PFSK-1 (cell line): ENCODE data around the gene ZNF280B.

Experiments used
- FOXP2 ChIP-seq: optimal IDR thresholded peaks from 2 replicates; pipeline ENCODE3; 2011; ENCODE audit warnings: borderline replicate concordance, control low read depth, inconsistent platforms; ENCODE audit not compliant: insufficient read depth; ENCODE audit errors: extremely low read length, extremely low read depth
- POLR2AphosphoS5 ChIP-seq: IDR thresholded peaks from 2 replicates; pipeline ENCODE4 v1.6.1; 2012; ENCODE audit warnings: low read depth, mild to moderate bottlenecking, control low read depth, low read length, moderate library complexity
- SIN3A ChIP-seq: IDR thresholded peaks from 2 replicates; pipeline ENCODE4 v1.6.1; 2012; ENCODE audit warnings: mild to moderate bottlenecking, low read length, moderate library complexity, borderline replicate concordance; ENCODE audit not compliant: insufficient read depth
- TF ChIP-seq, protein P1 (sequence below), 2 experiments: IDR thresholded peaks; 2 replicates each; pipeline versions ENCODE4 v1.6.1 to v1.8.0; 2011 to 2012; ENCODE audit warnings: low read depth in 2 of 2, low read length in 2 of 2, control low read depth in 1 of 2, inconsistent platforms in 1 of 2, mild to moderate bottlenecking in 1 of 2, moderate library complexity in 1 of 2; ENCODE audit not compliant: insufficient read depth in 1 of 2

- TF ChIP-seq POLR2AphosphoS5, result no peak
- no peak for TF ChIP-seq FOXP2
- TF ChIP-seq SIN3A, result no peak
- TF ChIP-seq, protein P1, sequence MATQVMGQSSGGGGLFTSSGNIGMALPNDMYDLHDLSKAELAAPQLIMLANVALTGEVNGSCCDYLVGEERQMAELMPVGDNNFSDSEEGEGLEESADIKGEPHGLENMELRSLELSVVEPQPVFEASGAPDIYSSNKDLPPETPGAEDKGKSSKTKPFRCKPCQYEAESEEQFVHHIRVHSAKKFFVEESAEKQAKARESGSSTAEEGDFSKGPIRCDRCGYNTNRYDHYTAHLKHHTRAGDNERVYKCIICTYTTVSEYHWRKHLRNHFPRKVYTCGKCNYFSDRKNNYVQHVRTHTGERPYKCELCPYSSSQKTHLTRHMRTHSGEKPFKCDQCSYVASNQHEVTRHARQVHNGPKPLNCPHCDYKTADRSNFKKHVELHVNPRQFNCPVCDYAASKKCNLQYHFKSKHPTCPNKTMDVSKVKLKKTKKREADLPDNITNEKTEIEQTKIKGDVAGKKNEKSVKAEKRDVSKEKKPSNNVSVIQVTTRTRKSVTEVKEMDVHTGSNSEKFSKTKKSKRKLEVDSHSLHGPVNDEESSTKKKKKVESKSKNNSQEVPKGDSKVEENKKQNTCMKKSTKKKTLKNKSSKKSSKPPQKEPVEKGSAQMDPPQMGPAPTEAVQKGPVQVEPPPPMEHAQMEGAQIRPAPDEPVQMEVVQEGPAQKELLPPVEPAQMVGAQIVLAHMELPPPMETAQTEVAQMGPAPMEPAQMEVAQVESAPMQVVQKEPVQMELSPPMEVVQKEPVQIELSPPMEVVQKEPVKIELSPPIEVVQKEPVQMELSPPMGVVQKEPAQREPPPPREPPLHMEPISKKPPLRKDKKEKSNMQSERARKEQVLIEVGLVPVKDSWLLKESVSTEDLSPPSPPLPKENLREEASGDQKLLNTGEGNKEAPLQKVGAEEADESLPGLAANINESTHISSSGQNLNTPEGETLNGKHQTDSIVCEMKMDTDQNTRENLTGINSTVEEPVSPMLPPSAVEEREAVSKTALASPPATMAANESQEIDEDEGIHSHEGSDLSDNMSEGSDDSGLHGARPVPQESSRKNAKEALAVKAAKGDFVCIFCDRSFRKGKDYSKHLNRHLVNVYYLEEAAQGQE (IDR thresholded peaks at IDR 0.05; ENCODE audit: insufficient read depth in 1 of 2, low read depth in 2 of 2, low read length in 2 of 2), result no peak
Observed at GRCh38 chr22:22533863-22534262, 25.3 kb upstream of the ZNF280B start.
